H7 (cell line): ENCODE data around the gene DNM3. TPM values are rescaled to one million over a fixed set of nuclear protein-coding genes. Genes with fewer than 3 reads are reported as not detected.

Experiments used
- DNase-seq: peaks from one replicate; pipeline ENCODE4 v3.0.0; 2012
- H3K27me3 ChIP-seq: 2 replicates; pipeline ENCODE4 v1.6.0; 2011; ENCODE audit warnings: mild to moderate bottlenecking, low read length; ENCODE audit not compliant: control insufficient read depth, insufficient read depth
- H3K36me3 ChIP-seq: replicated peaks from 2 replicates; pipeline ENCODE4 v1.5.1; 2011; ENCODE audit warnings: low read length; ENCODE audit not compliant: control insufficient read depth, insufficient read depth
- H3K4me3 ChIP-seq: 2 replicates; pipeline ENCODE4 v1.5.1; 2011; ENCODE audit warnings: low read depth, mild to moderate bottlenecking, control low read depth, low read length, moderate library complexity; ENCODE audit not compliant: insufficient read depth
- total RNA-seq: library from RNA; depleted of rRNA; stranded (reverse); fragments of >200 nt; shearing (Covaris generic); gene quantifications from 2 replicates; pipeline ENCODE4 v1.2.3, GENCODE V29; 2014

The DNM3 gene
- total RNA-seq, 1 experiment from 2014 or later, result 0.73 TPM

DNA sequence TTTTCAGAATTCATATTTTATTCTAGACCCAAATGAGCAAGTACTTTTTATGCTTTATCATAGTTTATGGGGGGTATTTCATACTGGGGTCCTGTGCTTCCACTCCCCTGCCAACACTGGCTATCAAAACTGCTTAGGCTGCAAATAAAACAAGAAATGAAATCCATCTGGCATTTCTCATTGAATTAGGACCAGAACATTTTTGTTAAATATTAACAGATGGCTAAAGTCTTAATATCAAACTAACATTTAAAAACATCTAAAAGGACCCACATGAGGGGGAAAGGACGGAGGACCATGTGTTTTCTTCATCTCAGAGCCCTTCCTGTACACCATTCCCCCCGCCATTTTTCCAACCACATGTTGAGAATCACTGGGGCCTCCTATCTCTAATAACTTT is 411.7 kb downstream of the DNM3 start:
- no peaks in the 10 kb centered on the region for H3K27me3 ChIP-seq
- no peak for DNase-seq
- H3K36me3 ChIP-seq, result no peaks in the 10 kb centered on the region

DNA sequence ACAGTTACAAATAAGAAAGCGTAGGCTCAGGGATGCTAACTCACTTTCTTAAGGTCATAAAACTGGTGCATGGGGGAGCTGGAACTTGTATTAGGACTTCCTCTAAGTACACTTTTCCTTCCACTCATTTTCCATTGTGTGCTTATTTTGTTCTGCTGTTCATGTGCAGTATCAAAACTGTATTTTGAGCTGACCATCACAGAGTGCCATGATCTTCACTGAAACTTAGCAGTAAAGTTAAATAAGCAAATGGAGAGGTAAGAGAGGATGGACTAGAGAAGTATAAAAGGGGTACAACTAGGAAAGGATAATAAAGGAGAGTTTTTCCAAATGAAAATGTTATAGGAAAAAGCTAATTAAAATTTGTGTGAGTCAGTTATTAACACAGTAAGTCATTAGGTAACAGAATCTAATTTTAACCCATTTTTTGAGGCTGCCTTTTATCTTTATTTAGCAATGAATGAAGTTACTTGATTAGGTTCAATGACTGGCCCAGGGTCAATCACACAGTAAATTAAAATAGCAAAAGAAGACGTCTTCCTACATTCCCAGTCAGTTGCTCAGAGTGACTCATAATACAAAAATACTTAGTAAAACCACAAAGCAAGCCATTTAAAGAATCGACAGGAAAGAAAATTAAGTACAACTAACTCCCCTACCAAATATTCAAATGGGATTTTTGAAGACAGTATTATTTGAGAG is 413.4 kb downstream of the DNM3 start:
- Histone ChIP-seq H3K4me3 (no peak overlapping the region), H3K27me3 (no peaks in the 10 kb centered on the region), H3K36me3 (no peaks in the 10 kb centered on the region)
- DNase-seq, result no peak

More for the DNA sequence above, 411.7 kb downstream of the DNM3 start:
- no peak overlapping the region for H3K4me3 ChIP-seq

DNA sequence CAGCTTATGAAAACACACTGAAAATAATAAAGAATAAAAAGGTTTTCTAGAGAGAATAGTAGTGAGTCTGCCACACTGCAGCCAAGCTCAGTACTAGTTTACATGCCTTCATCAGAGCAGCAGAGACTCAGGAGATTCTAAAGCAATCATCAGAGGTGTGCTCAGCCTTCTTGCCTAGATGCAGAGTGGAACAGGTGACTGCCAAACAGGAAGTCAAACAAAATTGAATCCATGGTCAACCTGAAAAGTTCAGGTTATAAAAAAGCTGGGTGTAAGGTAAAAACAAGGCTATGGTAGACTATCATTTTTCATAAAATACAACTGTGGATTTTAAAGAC is 413.9 kb downstream of the DNM3 start:
- no peaks in the 10 kb centered on the region for H3K27me3 ChIP-seq
- no peaks in the 10 kb centered on the region for H3K36me3 ChIP-seq
- DNase-seq, result no peak
- H3K4me3 ChIP-seq, result no peak overlapping the region

DNA sequence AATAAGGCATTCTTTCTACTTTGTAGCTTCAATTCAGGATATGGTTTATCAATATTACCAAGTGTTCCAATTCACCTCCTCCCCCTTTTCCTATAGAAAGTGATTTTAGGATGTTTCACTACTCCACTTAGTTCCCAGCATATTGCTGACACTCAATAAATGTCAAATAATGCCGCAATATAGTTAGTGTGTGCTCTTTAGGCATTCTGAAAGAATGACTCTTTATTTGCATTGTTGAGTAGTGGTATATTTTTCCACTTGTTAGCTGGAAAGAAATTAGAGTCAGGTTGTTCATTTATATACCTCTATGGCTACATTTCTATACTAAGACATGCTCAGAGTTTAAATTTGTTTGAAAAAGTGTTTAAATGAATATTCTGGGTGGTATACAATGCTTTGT is 424.6 kb downstream of the DNM3 start:
- no peaks in the 10 kb centered on the region for H3K36me3 ChIP-seq
- no peak overlapping the region for H3K4me3 ChIP-seq
- no peak for DNase-seq
- no peaks in the 10 kb centered on the region for H3K27me3 ChIP-seq

DNA sequence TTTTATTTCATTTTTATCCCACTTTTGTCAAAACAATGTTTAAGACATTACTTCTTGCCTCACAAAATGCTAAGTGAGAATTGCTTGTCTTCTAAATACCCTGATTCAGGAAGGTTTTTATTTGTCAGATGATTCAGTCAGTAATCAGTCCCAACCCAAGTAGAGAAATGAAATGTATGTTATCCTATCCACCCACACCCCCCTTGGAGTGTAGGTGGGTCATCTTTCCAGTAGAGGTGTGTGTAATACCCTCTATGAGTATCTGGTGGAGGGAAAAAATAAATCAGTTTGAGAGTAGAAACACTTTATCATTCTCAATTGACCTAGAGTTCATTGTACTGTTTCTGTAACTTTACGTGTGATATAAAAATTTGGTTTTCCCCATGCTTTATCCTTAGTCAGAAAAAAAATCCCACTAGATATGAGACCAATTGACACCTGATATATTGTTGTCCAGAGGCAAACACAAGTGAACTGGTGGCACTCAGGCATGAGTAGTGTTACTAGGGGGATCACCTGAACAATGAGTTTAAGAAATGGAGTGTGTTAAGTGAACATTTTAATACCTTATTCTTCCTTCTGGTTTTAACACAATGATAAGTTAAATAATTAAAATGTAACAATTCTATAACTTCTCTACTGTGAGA is 425.4 kb downstream of the DNM3 start:
- DNase-seq, result no peak
- Histone ChIP-seq H3K4me3 (no peak overlapping the region), H3K36me3 (no peaks in the 10 kb centered on the region)

DNA sequence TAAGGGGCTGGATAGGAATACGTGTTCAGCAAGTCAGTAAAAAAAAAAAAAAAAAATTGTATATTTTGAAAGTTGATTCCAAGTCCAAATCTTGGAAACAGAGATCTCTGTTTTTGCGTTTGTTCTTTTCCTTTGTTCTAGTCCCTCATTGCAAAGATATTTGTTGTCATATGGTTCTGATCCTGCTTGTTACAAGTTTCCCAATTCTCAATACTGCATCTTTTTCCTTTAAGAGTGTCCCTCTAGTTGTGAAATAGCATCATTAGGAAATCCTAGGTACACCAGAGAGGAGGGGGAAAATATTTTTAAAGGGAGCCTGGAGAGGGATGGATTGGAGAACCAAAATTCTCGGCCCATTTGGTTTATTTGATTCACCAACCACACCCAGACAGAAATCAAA is 426.9 kb downstream of the DNM3 start:
- Histone ChIP-seq H3K36me3 (no peaks in the 10 kb centered on the region), H3K4me3 (no peak overlapping the region), H3K27me3 (no peaks in the 10 kb centered on the region)
- DNase-seq, result no peak

More for the DNA sequence above, 425.4 kb downstream of the DNM3 start:
- no peaks in the 10 kb centered on the region for H3K27me3 ChIP-seq

DNA sequence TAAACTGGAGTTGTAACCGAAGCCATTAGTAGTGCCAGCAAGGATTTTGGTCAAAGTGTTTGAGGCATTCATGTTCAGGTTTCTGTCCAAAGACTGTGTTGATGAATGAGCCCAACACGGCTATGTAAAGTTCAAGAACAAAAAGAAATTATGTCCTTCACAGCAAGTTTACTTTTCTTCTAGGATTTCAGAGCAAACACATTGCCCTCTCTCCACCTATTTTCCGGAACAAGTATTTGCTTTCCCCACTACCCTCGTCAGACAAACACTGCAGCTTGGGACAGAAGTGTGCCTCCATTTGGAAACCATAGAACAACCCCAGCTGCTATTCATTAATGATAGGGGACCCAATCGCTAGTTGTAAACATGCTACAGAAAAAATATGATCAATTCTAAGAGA is 427.8 kb downstream of the DNM3 start:
- Histone ChIP-seq H3K36me3 (no peaks in the 10 kb centered on the region), H3K4me3 (no peak overlapping the region), H3K27me3 (no peaks in the 10 kb centered on the region)
- no peak for DNase-seq

DNA sequence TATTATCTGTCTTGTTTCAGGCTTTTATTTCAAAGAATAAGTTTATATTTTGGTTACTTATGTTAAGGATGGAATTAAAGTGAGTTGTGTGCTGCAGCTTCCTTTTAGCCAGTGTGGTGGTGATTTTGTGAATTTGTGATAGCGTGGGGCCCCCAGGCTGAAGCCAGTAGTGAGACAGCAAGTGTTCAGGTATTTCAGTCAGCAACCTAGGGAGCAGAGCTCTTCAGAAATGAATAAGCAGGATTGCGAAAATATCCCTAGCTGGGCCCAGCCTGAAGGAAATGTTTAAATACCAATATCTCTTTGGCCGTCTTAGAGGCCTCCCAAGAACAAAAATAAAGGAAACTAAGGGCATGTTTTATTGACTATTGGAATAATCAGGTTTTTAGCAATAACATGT is 428.3 kb downstream of the DNM3 start:
- no peaks in the 10 kb centered on the region for H3K36me3 ChIP-seq
- no peak overlapping the region for H3K4me3 ChIP-seq
- no peaks in the 10 kb centered on the region for H3K27me3 ChIP-seq
- DNase-seq, result no peak

DNA sequence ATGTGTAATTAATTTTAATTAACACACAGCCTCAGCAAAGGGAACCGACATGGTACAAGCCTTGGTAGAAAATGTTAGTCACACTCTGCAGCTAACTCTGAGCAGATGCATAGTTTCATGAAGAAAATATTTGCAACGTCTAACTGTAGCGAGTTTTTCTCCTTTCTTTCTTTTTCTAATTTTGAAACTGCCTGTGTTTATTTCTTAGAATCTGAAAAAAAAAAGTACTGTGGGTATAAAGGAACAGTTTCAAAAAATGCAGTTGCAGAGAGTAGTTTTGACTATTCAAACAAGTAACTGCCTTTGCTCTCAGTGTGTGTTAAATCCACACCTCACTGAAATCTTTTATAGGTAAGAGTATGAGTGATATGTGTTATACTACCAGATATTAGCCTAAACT is 429.3 kb downstream of the DNM3 start:
- H3K27me3 ChIP-seq, result no peaks in the 10 kb centered on the region
- H3K4me3 ChIP-seq, result no peak overlapping the region
- no peaks in the 10 kb centered on the region for H3K36me3 ChIP-seq
- no peak for DNase-seq

DNA sequence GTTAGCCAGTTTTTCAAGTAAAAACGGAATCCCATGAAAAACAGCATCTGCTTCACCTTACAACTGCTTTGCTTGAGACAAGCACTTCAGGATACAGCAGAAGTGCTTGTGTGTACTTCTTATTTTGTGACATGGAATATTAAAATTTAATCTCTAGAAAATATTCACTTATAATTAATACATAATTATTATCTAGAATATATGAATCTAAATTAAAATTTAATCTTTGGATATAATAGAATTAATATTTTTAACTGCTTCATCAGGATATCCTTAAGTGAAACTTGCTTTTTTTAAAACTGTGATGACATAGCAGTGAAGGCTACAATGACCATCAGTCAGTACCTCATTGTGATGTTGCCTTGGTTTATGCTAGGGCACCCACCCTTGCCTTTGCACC is 430.8 kb downstream of the DNM3 start:
- no peaks in the 10 kb centered on the region for H3K27me3 ChIP-seq
- H3K36me3 ChIP-seq, result no peaks in the 10 kb centered on the region
- no peak overlapping the region for H3K4me3 ChIP-seq
- no peak for DNase-seq

DNA sequence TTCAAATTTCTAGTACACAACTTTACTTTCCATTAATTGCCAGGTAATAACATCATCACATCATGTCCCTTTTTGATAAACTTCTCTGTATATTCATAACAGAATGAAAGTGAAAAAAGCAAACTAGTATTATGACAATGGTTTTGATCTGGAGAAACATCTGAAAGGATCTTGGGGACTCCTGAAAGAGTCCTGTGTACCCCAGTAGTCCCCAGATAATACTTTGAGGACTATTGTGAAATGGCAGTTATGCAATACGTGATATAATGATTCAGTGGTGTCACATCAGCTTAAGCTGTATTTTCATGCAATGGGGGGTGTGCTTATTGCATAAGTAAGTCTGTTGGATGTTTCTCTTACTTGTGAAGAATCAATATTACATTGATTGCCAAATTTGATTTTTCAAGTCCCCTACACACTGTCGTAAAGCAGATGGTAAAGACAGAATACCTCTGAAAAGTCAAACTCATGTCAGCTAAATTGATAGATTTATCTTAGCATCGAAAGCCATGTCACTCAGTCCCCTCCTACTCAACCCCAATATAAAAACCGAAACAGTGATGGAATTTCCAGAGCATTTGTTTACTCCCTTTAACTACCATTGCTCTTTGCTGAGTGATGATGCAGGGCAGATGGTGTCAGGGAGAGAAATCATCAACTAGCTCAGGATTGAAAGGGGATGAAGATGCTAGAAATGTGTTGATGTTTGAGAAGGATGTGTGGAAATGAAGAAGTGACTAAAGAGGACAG is 432.5 kb downstream of the DNM3 start:
- Histone ChIP-seq H3K27me3 (no peaks in the 10 kb centered on the region), H3K4me3 (no peak overlapping the region), H3K36me3 (no peaks in the 10 kb centered on the region)
- no peak for DNase-seq

DNA sequence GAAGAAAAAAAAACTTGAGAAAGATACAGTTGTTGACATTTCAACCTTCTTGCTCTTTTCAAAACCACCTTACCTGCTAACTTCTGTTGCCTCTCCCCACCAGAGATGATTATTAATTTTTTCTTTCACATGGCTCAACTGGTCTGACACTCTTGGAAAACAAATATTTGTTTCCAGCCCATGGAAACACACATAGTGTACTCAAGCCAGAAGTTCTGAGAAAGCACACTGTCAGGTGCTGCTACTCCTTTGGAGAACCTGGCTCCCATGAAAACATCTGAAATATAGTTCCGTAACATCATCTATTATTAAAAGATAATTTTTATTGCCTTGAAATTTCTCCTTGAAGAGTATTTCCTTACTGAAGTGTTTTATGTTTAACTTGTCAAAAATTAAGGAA is 434.2 kb downstream of the DNM3 start:
- DNase-seq, result no peak
- no peaks in the 10 kb centered on the region for H3K36me3 ChIP-seq
- no peak overlapping the region for H3K4me3 ChIP-seq

DNA sequence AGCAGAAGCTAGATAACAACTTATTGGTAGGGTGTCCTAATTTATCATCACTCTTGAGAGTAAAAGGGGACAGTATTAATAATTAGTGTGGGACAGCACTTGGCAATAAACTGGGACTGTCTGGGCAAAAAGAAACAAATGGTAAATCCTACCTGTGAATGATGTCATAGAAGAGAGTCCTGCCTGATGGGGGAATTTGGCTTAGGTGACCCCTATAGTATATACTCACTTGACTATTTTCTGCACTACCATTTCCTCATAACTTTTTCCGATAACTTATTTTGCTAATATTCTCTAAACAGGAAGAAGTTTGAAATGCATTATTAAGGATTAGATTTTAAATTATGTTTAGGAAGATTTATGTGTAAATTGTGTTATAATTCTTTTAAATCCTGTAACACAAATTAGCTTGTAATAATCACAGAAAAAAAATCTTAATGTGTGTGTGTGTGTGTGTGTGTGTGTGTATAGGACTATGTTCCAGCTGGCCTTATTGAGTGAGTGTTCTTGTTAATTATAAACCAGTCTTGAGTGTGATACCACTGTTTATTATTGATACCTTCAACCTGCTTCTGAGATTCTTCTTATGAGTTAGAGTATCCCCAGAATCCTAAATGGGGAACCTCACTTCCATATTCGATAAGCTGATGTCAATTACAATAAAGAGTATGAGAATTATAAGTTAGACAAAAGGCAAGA is 435.0 kb downstream of the DNM3 start:
- H3K36me3 ChIP-seq, result no peaks in the 10 kb centered on the region
- H3K4me3 ChIP-seq, result no peak overlapping the region
- no peaks in the 10 kb centered on the region for H3K27me3 ChIP-seq
- no peak for DNase-seq

More for the DNA sequence above, 434.2 kb downstream of the DNM3 start:
- no peaks in the 10 kb centered on the region for H3K27me3 ChIP-seq

DNA sequence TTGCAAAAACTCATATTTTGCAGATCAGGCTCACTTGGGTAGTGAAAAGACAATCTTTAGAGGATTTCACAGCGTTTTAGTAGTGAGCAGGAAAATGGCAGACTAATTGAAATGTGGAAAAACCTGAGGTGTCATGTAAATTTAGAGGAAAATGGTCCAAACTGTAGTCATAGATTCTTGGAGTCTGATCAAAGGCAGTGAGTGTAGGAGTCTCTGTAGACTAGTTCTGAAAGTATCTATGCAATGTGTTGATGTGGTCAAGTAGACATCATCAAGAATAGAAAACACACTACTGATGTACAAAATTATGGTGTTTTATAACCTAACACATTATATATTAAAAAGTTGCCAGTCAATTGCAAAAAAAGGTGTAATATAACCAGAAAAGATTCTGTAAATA is 436.0 kb downstream of the DNM3 start:
- Histone ChIP-seq H3K27me3 (no peaks in the 10 kb centered on the region), H3K4me3 (no peak overlapping the region), H3K36me3 (no peaks in the 10 kb centered on the region)
- no peak for DNase-seq

DNA sequence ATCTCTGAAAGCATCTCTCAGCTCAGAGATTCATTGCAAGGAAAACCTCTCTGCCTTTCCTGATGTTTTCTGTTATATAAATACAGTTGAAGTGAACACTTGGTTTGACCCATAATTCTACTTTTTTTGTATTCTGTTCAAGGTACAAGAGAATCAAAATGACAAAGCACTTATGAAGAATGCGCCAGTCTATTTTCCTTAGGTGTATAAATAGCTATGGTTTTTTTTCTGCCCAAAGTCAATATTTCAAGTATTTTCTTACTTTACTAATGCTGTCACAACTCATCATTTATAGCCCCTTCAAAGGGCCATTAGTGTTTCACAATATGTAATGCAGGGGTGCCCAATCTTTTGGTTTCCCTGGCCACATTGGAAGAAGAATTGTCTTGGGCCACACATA is 436.7 kb downstream of the DNM3 start:
- H3K27me3 ChIP-seq, result no peaks in the 10 kb centered on the region
- no peak for DNase-seq
- no peaks in the 10 kb centered on the region for H3K36me3 ChIP-seq
- H3K4me3 ChIP-seq, result no peak overlapping the region
